ENCODE results near the gene CAPN5.

GRCh38 chr11:77081976-77082836 lies 15.4 kb downstream of the CAPN5 start:
- no peak for TF ChIP-seq RAD21 (IDR thresholded peaks at IDR 0.05)
- TF ChIP-seq CTCF (IDR thresholded peaks at IDR 0.05; ENCODE audit: low read depth, low read length, missing input control) = no peak
- no peak for TF ChIP-seq GABPA (IDR thresholded peaks at IDR 0.05 in 1 of 2, conservative IDR thresholded peaks at IDR 0.05 in 1 of 2)
- TF ChIP-seq YY1 (IDR thresholded peaks at IDR 0.05) = no peak
- no peak for TF ChIP-seq EGR1 (IDR thresholded peaks at IDR 0.05; ENCODE audit: low read depth in 2 of 2)
- no peak for TF ChIP-seq ZBTB33 (IDR thresholded peaks at IDR 0.05)
- TF ChIP-seq TAF1 (conservative IDR thresholded peaks at IDR 0.05) = no peak
- TF ChIP-seq MAX (IDR thresholded peaks at IDR 0.05) = no peak

All from liver (tissue), 3 donors.